Endodermal cell (in vitro differentiated cells): ENCODE data around the gene TRABD2B. TPM values are rescaled to one million over a fixed set of nuclear protein-coding genes. Genes with fewer than 3 reads are reported as not detected.
A peak's percentile ranks its signal among the peaks of the same experiment; 100 is the strongest.

ENCODE experiments used
- DNase-seq: peaks from one replicate; pipeline ENCODE4 v3.0.0-alpha.2; 2017
- H3K27ac ChIP-seq: 2 replicates; pipeline ENCODE4 v1.5.1; 2013; ENCODE audit warnings: mild to moderate bottlenecking, low read depth, low read length, moderate library complexity
- H3K27me3 ChIP-seq: 2 replicates; pipeline ENCODE4 v1.6.1; 2013; ENCODE audit warnings: mild to moderate bottlenecking, low read length, moderate library complexity; ENCODE audit not compliant: insufficient read depth, control insufficient read depth, poor library complexity, severe bottlenecking
- H3K36me3 ChIP-seq: 2 replicates; pipeline ENCODE4 v1.7.0; 2013; ENCODE audit warnings: mild to moderate bottlenecking, low read length, moderate library complexity; ENCODE audit not compliant: control insufficient read depth, insufficient read depth
- H3K4me1 ChIP-seq: one replicate; pipeline ENCODE4 v1.7.0; 2013; ENCODE audit warnings: low read length; ENCODE audit not compliant: control insufficient read depth, insufficient read depth
- H3K4me3 ChIP-seq: 2 replicates; pipeline ENCODE4 v1.5.1; 2013; ENCODE audit warnings: mild to moderate bottlenecking, low read length, moderate library complexity
- H3K9ac ChIP-seq: 2 replicates; pipeline ENCODE4 v1.6.1; 2013; ENCODE audit warnings: mild to moderate bottlenecking, low read length, moderate library complexity; ENCODE audit not compliant: poor library complexity, severe bottlenecking; ENCODE audit errors: extremely low read depth
- H3K9me3 ChIP-seq: 2 replicates; pipeline ENCODE4 v1.6.1; 2013; ENCODE audit warnings: mild to moderate bottlenecking, low read length, moderate library complexity; ENCODE audit not compliant: control insufficient read depth
- H3K27ac Mint-ChIP-seq: 2 replicates; pipeline ENCODE4 v1.8.0; 2020; ENCODE audit warnings: mixed read lengths
- H3K27me3 Mint-ChIP-seq: 2 replicates; pipeline ENCODE4 v1.8.0; 2021; ENCODE audit warnings: mild to moderate bottlenecking, mixed read lengths; ENCODE audit not compliant: insufficient read depth
- H3K36me3 Mint-ChIP-seq: 2 replicates; pipeline ENCODE4 v1.8.0; 2020; ENCODE audit warnings: low read depth, mixed read lengths
- H3K4me1 Mint-ChIP-seq: 2 replicates; pipeline ENCODE4 v1.8.0; 2020; ENCODE audit warnings: mixed read lengths
- H3K4me3 Mint-ChIP-seq: 2 replicates; pipeline ENCODE4 v1.8.0; 2020; ENCODE audit warnings: mild to moderate bottlenecking, moderate library complexity, mixed read lengths
- H3K9me3 Mint-ChIP-seq: 2 replicates; pipeline ENCODE4 v1.8.0; 2020; ENCODE audit warnings: mild to moderate bottlenecking, mixed read lengths
- WGBS, 2 experiments: methylation state at CpG; one replicate each; pipeline versions ENCODE4 v1.1.5 to v1.1.7; 2013; ENCODE audit warnings: missing lambda C conversion rate in 2 of 2, mixed read lengths in 1 of 2; ENCODE audit not compliant: insufficient coverage in 1 of 2, insufficient read length in 1 of 2; 5-methylcytosine and 5-hydroxymethylcytosine counted together
- total RNA-seq, 2 donors: library from RNA; stranded (reverse); fragmentation: NEBNext Ultra II Directional in 1 of 2; extraction: Animal tissue kit (Norgen Biotek cat#: 25700) in 1 of 2; gene quantifications; 2 replicates in 1 of 2; 3 replicates in 1 of 2; pipeline ENCODE4 v1.2.1, GENCODE V29; 2021
- TF ChIP-seq, protein P1 (sequence below): fragments of 200-600 bp; sonication (generic); conservative IDR thresholded peaks from 2 replicates; pipeline ENCODE4 v1.5.0; 2021; ENCODE audit warnings: antibody characterized with exemption, mild to moderate bottlenecking

Gene TRABD2B
- total RNA-seq, 2 donors from 2014 or later = 24.4 to 28.0 TPM

DNA sequence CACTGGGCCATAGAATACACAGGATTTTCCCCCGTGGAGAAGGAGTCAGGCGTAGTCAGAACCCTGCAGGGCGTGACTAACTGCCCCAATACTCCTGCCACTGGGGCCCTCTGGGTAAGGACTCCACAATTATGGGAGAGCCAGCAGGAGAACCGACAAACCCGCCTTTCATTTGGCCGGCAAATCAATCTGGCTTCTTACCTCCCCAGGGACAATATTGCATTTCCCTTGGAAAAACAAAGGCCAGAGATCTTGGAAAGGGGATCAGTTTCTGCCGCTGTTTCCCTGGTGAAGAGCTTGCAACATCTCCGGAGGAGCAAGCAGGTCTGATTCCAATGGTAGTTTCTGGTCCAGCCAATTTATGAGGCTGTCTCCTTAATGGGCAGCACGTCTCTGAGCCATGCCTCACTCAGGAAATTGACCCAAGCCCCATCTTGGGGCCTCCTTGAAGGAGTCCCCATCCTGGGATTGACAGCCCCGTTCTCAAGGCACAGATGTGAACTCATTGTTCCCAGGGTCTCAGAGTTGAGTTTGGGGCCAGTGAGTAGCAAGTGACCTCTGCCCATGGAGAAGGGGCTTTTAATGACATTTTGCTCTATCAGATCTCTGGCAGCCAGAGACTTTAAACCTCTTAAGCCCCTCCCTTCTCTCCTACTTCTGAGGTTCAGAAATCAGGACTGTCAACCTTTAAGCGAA lies 4.3 kb downstream of the TRABD2B start:
- peaks cover 29% of the 10 kb centered on the region for H3K4me1 ChIP-seq
- 38 to 51% methylated on average over 7 to 11 of the region's 11 CpGs for WGBS, 2 experiments
- peak; percentile 57 for DNase-seq
- peak overlapping the region; percentile 97 for H3K4me3 ChIP-seq
- TF ChIP-seq, protein P1, sequence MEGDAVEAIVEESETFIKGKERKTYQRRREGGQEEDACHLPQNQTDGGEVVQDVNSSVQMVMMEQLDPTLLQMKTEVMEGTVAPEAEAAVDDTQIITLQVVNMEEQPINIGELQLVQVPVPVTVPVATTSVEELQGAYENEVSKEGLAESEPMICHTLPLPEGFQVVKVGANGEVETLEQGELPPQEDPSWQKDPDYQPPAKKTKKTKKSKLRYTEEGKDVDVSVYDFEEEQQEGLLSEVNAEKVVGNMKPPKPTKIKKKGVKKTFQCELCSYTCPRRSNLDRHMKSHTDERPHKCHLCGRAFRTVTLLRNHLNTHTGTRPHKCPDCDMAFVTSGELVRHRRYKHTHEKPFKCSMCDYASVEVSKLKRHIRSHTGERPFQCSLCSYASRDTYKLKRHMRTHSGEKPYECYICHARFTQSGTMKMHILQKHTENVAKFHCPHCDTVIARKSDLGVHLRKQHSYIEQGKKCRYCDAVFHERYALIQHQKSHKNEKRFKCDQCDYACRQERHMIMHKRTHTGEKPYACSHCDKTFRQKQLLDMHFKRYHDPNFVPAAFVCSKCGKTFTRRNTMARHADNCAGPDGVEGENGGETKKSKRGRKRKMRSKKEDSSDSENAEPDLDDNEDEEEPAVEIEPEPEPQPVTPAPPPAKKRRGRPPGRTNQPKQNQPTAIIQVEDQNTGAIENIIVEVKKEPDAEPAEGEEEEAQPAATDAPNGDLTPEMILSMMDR = no peak
- H3K9ac ChIP-seq = no peak overlapping the region
- peaks cover 53% of the 10 kb centered on the region for H3K4me1 Mint-ChIP-seq
- peak overlapping the region; percentile 81 for H3K4me3 Mint-ChIP-seq
- peaks cover 3% of the 10 kb centered on the region for H3K27me3 Mint-ChIP-seq
- no peaks in the 10 kb centered on the region for H3K9me3 ChIP-seq
- H3K27ac Mint-ChIP-seq = no peak overlapping the region
- H3K36me3 Mint-ChIP-seq = peaks cover 62% of the 10 kb centered on the region
- no peaks in the 10 kb centered on the region for H3K27me3 ChIP-seq
- no peaks in the 10 kb centered on the region for H3K9me3 Mint-ChIP-seq
- peak overlapping the region; percentile 19 for H3K27ac ChIP-seq
- peaks cover 71% of the 10 kb centered on the region for H3K36me3 ChIP-seq

DNA sequence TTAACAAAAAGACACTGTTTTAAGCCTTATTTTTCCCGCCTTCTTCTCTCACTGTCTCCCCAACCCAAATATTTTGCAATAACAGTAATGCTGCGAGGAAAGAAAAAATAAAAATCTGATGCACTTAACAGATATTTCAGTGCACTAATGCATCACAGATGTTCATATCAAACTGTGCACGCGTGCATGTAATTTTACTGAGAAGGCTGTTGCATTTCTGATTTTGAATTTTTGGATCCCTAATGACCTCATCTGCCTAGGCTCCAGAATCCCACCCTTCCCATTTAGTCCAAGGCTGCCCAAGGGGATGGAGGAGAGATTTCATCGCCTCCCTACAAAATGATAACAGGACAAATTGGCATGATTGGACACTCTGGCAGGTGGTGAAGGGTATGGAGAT lies 5.5 kb downstream of the TRABD2B start:
- Histone ChIP-seq H3K36me3 (peaks cover 83% of the 10 kb centered on the region), H3K9me3 (no peaks in the 10 kb centered on the region), H3K4me1 (peaks cover 29% of the 10 kb centered on the region), H3K9ac (no peak overlapping the region), H3K4me3 (peak overlapping the region; percentile 97), H3K27ac (no peak overlapping the region), H3K27me3 (no peaks in the 10 kb centered on the region)
- Mint-ChIP-seq H3K27ac (no peak overlapping the region), H3K9me3 (no peaks in the 10 kb centered on the region), H3K36me3 (peaks cover 67% of the 10 kb centered on the region), H3K4me1 (peaks cover 56% of the 10 kb centered on the region), H3K27me3 (no peaks in the 10 kb centered on the region), H3K4me3 (peak overlapping the region; percentile 81)
- 95 to 100% methylated on average over 4 to 5 of the region's 5 CpGs for WGBS, 2 experiments
- DNase-seq = no peak
- TF ChIP-seq, protein P1 = no peak

DNA sequence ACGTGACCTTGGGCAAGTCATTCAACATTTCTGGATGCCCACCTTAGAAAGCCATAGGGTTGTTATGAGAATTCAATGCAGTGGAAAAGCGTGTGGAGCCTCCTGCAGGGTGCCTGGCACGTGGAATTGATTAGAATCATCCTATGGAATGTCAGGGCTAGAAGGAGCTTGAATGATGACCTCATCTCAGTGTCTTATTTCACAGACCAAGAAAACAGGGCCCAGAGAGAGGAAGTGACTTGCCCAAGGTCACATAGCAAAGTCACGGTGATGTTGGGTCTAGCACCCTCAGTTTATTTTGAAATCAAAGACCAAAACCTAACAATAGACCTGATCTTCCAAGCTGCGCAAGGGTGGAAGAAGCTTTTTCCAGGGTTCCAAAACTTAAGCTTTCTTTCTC lies 6.0 kb downstream of the TRABD2B start:
- TF ChIP-seq, protein P1 = peak; percentile 17
- Histone ChIP-seq H3K27me3 (no peaks in the 10 kb centered on the region), H3K27ac (no peak overlapping the region), H3K36me3 (peaks cover 88% of the 10 kb centered on the region), H3K4me3 (peak overlapping the region; percentile 97), H3K4me1 (peaks cover 29% of the 10 kb centered on the region), H3K9me3 (no peaks in the 10 kb centered on the region), H3K9ac (no peak overlapping the region)
- WGBS, 2 experiments = 76 to 88% methylated on average over 4 to 5 of the region's 5 CpGs
- Mint-ChIP-seq H3K9me3 (no peaks in the 10 kb centered on the region), H3K27me3 (peaks cover 2% of the 10 kb centered on the region), H3K36me3 (peaks cover 72% of the 10 kb centered on the region), H3K4me3 (no peak overlapping the region), H3K4me1 (peaks cover 61% of the 10 kb centered on the region), H3K27ac (no peak overlapping the region)
- peak; percentile 51 for DNase-seq
